Choroid plexus epithelial cell (primary cell): ENCODE results near the gene TOP1.
"Not testable (repeated sequence)": the region's sequence is repeated elsewhere in the genome, so short reads cannot be mapped to it uniquely, and the experiment has no call there.

ENCODE experiments used
- DNase-seq: peaks from one replicate; pipeline ENCODE4 v3.0.0-alpha.2; 2010; ENCODE audit warnings: low read depth
- H3K4me3 ChIP-seq: 2 replicates; pipeline ENCODE4 v1.5.1; 2011; ENCODE audit warnings: low read depth, mild to moderate bottlenecking, control low read depth, low read length, moderate library complexity
- CTCF ChIP-seq: conservative IDR thresholded peaks from 2 replicates; pipeline ENCODE4 v1.5.1; 2011; ENCODE audit warnings: low read depth, mild to moderate bottlenecking, control low read depth, inconsistent platforms, low read length, moderate library complexity

Gene TOP1

GRCh38 chr20:41126719-41127118 lies 98.1 kb downstream of the TOP1 start:
- no peak overlapping the region for H3K4me3 ChIP-seq
- TF ChIP-seq CTCF = no peak
- DNase-seq = no peak

GRCh38 chr20:41128317-41128716 lies 99.7 kb downstream of the TOP1 start:
- H3K4me3 ChIP-seq, DNase-seq: not testable (repeated sequence)

GRCh38 chr20:41131594-41132387 lies 103.2 kb downstream of the TOP1 start:
- no peak for DNase-seq
- TF ChIP-seq CTCF = no peak
- no peak overlapping the region for H3K4me3 ChIP-seq

- H3K4me3 ChIP-seq, DNase-seq: not testable (repeated sequence)
These were observed 103.8 kb downstream of the TOP1 start for GRCh38 chr20:41132388-41132775.

- no peak for TF ChIP-seq CTCF
- DNase-seq = no peak
- H3K4me3 ChIP-seq = no peak overlapping the region
These were observed 105.2 kb downstream of the TOP1 start for GRCh38 chr20:41133709-41134361.

- TF ChIP-seq CTCF = no peak
- H3K4me3 ChIP-seq = no peak overlapping the region
- DNase-seq = no peak
These were observed 106.0 kb downstream of the TOP1 start for GRCh38 chr20:41134362-41135186.

- peak; percentile 89 for TF ChIP-seq CTCF
- peak; percentile 56 for DNase-seq
- H3K4me3 ChIP-seq = no peak overlapping the region
These were observed 106.7 kb downstream of the TOP1 start for GRCh38 chr20:41135187-41135887.
